GM21737 (cell line): ENCODE results near the gene RNF213.

ENCODE experiments used
- ATAC-seq: cut with Tn5 transposase; IDR thresholded peaks from one replicate; pipeline ENCODE4 v1.9.1; 2021; ENCODE audit warnings: mild to moderate bottlenecking, moderate library complexity; ENCODE audit not compliant: unreplicated experiment

RNF213 gene

GRCh38 chr17:80346498-80347275 is 86.0 kb downstream of the RNF213 start:
- no peak for ATAC-seq

- no peak for ATAC-seq
Measured at GRCh38 chr17:80347536-80347935, 86.9 kb downstream of the RNF213 start.

- no peak for ATAC-seq
Measured at GRCh38 chr17:80347948-80348351, 87.3 kb downstream of the RNF213 start.

GRCh38 chr17:80348551-80349150 is 88.0 kb downstream of the RNF213 start:
- ATAC-seq: no peak

- ATAC-seq: no peak
Measured at GRCh38 chr17:80349151-80349651, 88.5 kb downstream of the RNF213 start.

- ATAC-seq: no peak
Measured at GRCh38 chr17:80349751-80350150, 89.1 kb downstream of the RNF213 start.

GRCh38 chr17:80352216-80352895 is 91.7 kb downstream of the RNF213 start:
- no peak for ATAC-seq

- ATAC-seq: no peak
Measured at GRCh38 chr17:80352991-80353665, 92.5 kb downstream of the RNF213 start.

GRCh38 chr17:80353718-80354275 is 93.1 kb downstream of the RNF213 start:
- no peak for ATAC-seq

GRCh38 chr17:80354336-80354735 is 93.7 kb downstream of the RNF213 start:
- ATAC-seq: no peak

GRCh38 chr17:80356231-80356856 is 95.7 kb downstream of the RNF213 start:
- no peak for ATAC-seq

- no peak for ATAC-seq
Measured at GRCh38 chr17:80358131-80358530, 97.5 kb downstream of the RNF213 start.

GRCh38 chr17:80358861-80359260 is 98.2 kb downstream of the RNF213 start:
- ATAC-seq: no peak

GRCh38 chr17:80359422-80360110 is 98.9 kb downstream of the RNF213 start:
- no peak for ATAC-seq

GRCh38 chr17:80360396-80360795 is 99.7 kb downstream of the RNF213 start:
- no peak for ATAC-seq

GRCh38 chr17:80361495-80362220 is 101.0 kb downstream of the RNF213 start:
- no peak for ATAC-seq

- no peak for ATAC-seq
Measured at GRCh38 chr17:80362428-80363119, 101.9 kb downstream of the RNF213 start.

GRCh38 chr17:80363120-80363515 is 102.5 kb downstream of the RNF213 start:
- no peak for ATAC-seq
